HCT116 (cell line): Measurements from ENCODE around the gene PLA2G2F. TPM values are rescaled to one million over a fixed set of nuclear protein-coding genes. Genes with fewer than 3 reads are reported as not detected.

Source experiments
- ATAC-seq: fragments of 200-7000 bp; cut with Tn5 transposase; 2 replicates; pipeline ENCODE4 v1.9.1; 2020; ENCODE audit warnings: mild to moderate bottlenecking, moderate library complexity
- BruUV-seq: library from RNA; stranded (reverse); fragments of 400-500 nt; replicated peaks from 2 replicates; lab custom pipeline; 2021; lab: Mats Ljungman, UMichigan
- CTCF ChIA-PET: fragments of 300-600 bp; sonication (Branson Sonifier 250); formaldehyde crosslinking; loops from one replicate; lab custom pipeline; 2021; ENCODE audit warnings: antibody characterized with exemption; lab: Charles Lee
- POLR2A ChIA-PET: fragments of 300-600, 350-600 bp; sonication (Branson Sonifier 250); formaldehyde crosslinking; loops from one replicate; lab custom pipeline; 2021; ENCODE audit warnings: antibody characterized with exemption; lab: Charles Lee
- RAD21 ChIA-PET, 2 experiments: fragments of 300-600 bp; sonication (Branson Sonifier 250); formaldehyde crosslinking; loops; one replicate each; lab custom pipeline; 2023; ENCODE audit warnings: low total read pairs in 2 of 2; ENCODE audit not compliant: uncharacterized antibody in 2 of 2, unreplicated experiment in 2 of 2, low non-redundant PET in 1 of 2; lab: Charles Lee
- DNase-seq: peaks from one replicate; pipeline ENCODE4 v3.0.0-alpha.2; 2010; ENCODE audit warnings: low read depth, low spot score
- H2AFZ ChIP-seq: fragments of 200-600 bp; shearing (Covaris generic), sonication (generic); 2 replicates; pipeline ENCODE4 v1.6.1; 2017; ENCODE audit warnings: low read depth, mixed run types, mixed read lengths, antibody characterized with exemption, low read length; ENCODE audit not compliant: poor library complexity, severe bottlenecking
- H3K27ac ChIP-seq: 2 replicates; pipeline ENCODE4 v1.5.1; 2012; ENCODE audit warnings: low read depth, low read length
- H3K27me3 ChIP-seq: fragments of 200-600 bp; sonication (generic); 2 replicates; pipeline ENCODE4 v1.6.1; 2016; ENCODE audit warnings: mixed run types, low read length, mixed read lengths; ENCODE audit not compliant: insufficient read depth
- H3K36me3 ChIP-seq, 2 experiments: fragments of 200-500 bp in 1 of 2; fragments of 200-600 bp in 1 of 2; sonication (Bioruptor generic) in 1 of 2; sonication (generic) in 1 of 2; 2 replicates each; pipeline versions ENCODE4 v1.5.1 to v1.6.1; 2014 to 2016; ENCODE audit warnings: low read length in 2 of 2, inconsistent platforms in 1 of 2, mixed read lengths in 1 of 2, mixed run types in 1 of 2; ENCODE audit not compliant: insufficient read depth in 2 of 2, control insufficient read depth in 1 of 2
- H3K4me1 ChIP-seq, 2 experiments: fragments of 200-600 bp in 1 of 2; sonication (generic) in 1 of 2; 2 replicates each; pipeline versions ENCODE4 v1.5.1 to v1.6.1; 2012 to 2017; ENCODE audit warnings: low read length in 2 of 2, inconsistent platforms in 1 of 2, mild to moderate bottlenecking in 1 of 2, mixed read lengths in 1 of 2, mixed run types in 1 of 2, moderate library complexity in 1 of 2; ENCODE audit not compliant: insufficient read depth in 2 of 2, control insufficient read depth in 1 of 2
- H3K4me2 ChIP-seq: fragments of 200-600 bp; sonication (generic); 2 replicates; pipeline ENCODE4 v1.6.1; 2017; ENCODE audit warnings: mixed run types, low read length, mixed read lengths
- H3K4me3 ChIP-seq, 2 experiments: fragments of 200-600 bp in 1 of 2; sonication (generic) in 1 of 2; replicated peaks in 1 of 2; 2 replicates each; pipeline ENCODE4 v1.5.1; 2011 to 2016; ENCODE audit warnings: low read length in 2 of 2, control low read depth in 1 of 2, low read depth in 1 of 2, mild to moderate bottlenecking in 1 of 2, mixed read lengths in 1 of 2, mixed run types in 1 of 2
- H3K79me2 ChIP-seq: fragments of 200-600 bp; sonication (generic); 2 replicates; pipeline ENCODE4 v1.6.1; 2017; ENCODE audit warnings: mild to moderate bottlenecking, mixed run types, low read length, moderate library complexity, mixed read lengths; ENCODE audit not compliant: insufficient read depth
- H3K9ac ChIP-seq: fragments of 200-600 bp; sonication (generic); 2 replicates; pipeline ENCODE4 v1.6.1; 2016; ENCODE audit warnings: low read length, mixed read lengths
- H3K9me2 ChIP-seq: fragments of 200-600 bp; sonication (generic), shearing (Covaris generic); 2 replicates; pipeline ENCODE4 v1.6.1; 2017; ENCODE audit warnings: mixed run types, mild to moderate bottlenecking, moderate library complexity; ENCODE audit not compliant: insufficient read depth
- H3K9me3 ChIP-seq, 2 experiments: fragments of 200-500 bp in 1 of 2; fragments of 200-600 bp in 1 of 2; sonication (Bioruptor generic) in 1 of 2; sonication (generic) in 1 of 2; 2 replicates each; pipeline ENCODE4 v1.6.1; 2014 to 2017; ENCODE audit warnings: low read length in 2 of 2, mixed read lengths in 2 of 2, inconsistent platforms in 1 of 2, low read depth in 1 of 2, mild to moderate bottlenecking in 1 of 2, mixed run types in 1 of 2, moderate library complexity in 1 of 2; ENCODE audit not compliant: control insufficient read depth in 1 of 2, insufficient read depth in 1 of 2
- H4K20me1 ChIP-seq: fragments of 200-600 bp; sonication (generic), shearing (Covaris generic); 2 replicates; pipeline ENCODE4 v1.6.1; 2017; ENCODE audit warnings: mixed run types, mild to moderate bottlenecking, moderate library complexity; ENCODE audit not compliant: insufficient read depth
- CBX3 ChIP-seq: IDR thresholded peaks from 2 replicates; pipeline ENCODE4 v1.6.1; 2012; ENCODE audit warnings: low read depth
- CEBPB ChIP-seq: IDR thresholded peaks from 2 replicates; pipeline ENCODE4 v1.6.1; 2012; ENCODE audit warnings: low read depth
- EGR1 ChIP-seq: IDR thresholded peaks from 2 replicates; pipeline ENCODE4 v1.6.1; 2012; ENCODE audit warnings: low read depth
- ELF1 ChIP-seq: IDR thresholded peaks from 2 replicates; pipeline ENCODE4 v1.6.1; 2012; ENCODE audit warnings: low read depth, borderline replicate concordance
- EZH2 ChIP-seq: fragments of 200-600 bp; sonication (generic); IDR thresholded peaks from 2 replicates; pipeline ENCODE4 v1.6.1; 2017; ENCODE audit warnings: antibody characterized with exemption, mixed run types
- EZH2phosphoT487 ChIP-seq: fragments of 200-600 bp; IDR thresholded peaks from 2 replicates; pipeline ENCODE4 v1.6.1; 2018; ENCODE audit warnings: antibody characterized with exemption, borderline replicate concordance
- FOSL1 ChIP-seq: IDR thresholded peaks from 2 replicates; pipeline ENCODE4 v1.6.1; 2012; ENCODE audit warnings: low read depth
- JUND ChIP-seq: IDR thresholded peaks from 2 replicates; pipeline ENCODE4 v1.6.1; 2012
- POLR2A ChIP-seq: IDR thresholded peaks from 2 replicates; pipeline ENCODE4 v1.7.0; 2011; ENCODE audit warnings: borderline replicate concordance; ENCODE audit not compliant: insufficient read depth, insufficient read length; ENCODE audit errors: extremely low read depth
- POLR2AphosphoS5 ChIP-seq: IDR thresholded peaks from 2 replicates; pipeline ENCODE4 v1.6.1; 2011; ENCODE audit warnings: mild to moderate bottlenecking, low read depth, low read length, moderate library complexity
- RAD21 ChIP-seq: IDR thresholded peaks from 2 replicates; pipeline ENCODE4 v1.6.1; 2012; ENCODE audit warnings: low read depth, mild to moderate bottlenecking
- SP1 ChIP-seq: IDR thresholded peaks from 2 replicates; pipeline ENCODE4 v1.6.1; 2012; ENCODE audit warnings: low read depth
- SRF ChIP-seq: IDR thresholded peaks from 2 replicates; pipeline ENCODE4 v1.6.1; 2012; ENCODE audit warnings: low read depth
- TCF7L2 ChIP-seq: IDR thresholded peaks from 2 replicates; pipeline ENCODE4 v1.7.0; 2011; ENCODE audit warnings: borderline replicate concordance, inconsistent platforms; ENCODE audit not compliant: insufficient read depth, insufficient read length; ENCODE audit errors: extremely low read depth
- intact Hi-C: fragments of 100-400 bp; cut with micrococcal nuclease; formaldehyde crosslinking; loops from 2 replicates; pipeline ENCODE4 v1.10.0; 2022
- total RNA-seq: library from RNA; stranded (reverse); gene quantifications from one replicate; pipeline ENCODE4 v1.2.1, GENCODE V29; 2021; ENCODE audit not compliant: unreplicated experiment
- TF ChIP-seq, protein P1 (sequence below), 3 experiments: fragments of 200-600 bp in 1 of 3; sonication (generic) in 1 of 3; IDR thresholded peaks in 2 of 3; conservative IDR thresholded peaks in 1 of 3; 2 replicates each; pipeline ENCODE4 v1.5.1; 2012 to 2017; ENCODE audit warnings: low read depth in 2 of 3, low read length in 2 of 3, antibody characterized with exemption in 1 of 3, borderline replicate concordance in 1 of 3, control low read depth in 1 of 3, mild to moderate bottlenecking in 1 of 3, mixed read lengths in 1 of 3, mixed run types in 1 of 3, moderate library complexity in 1 of 3; ENCODE audit not compliant: insufficient read depth in 1 of 3
- TF ChIP-seq, protein P2 (sequence below): IDR thresholded peaks from 2 replicates; pipeline ENCODE4 v1.6.1; 2011; ENCODE audit warnings: mild to moderate bottlenecking, low read length, moderate library complexity; ENCODE audit not compliant: insufficient replicate concordance; ENCODE audit errors: extremely low read depth
- TF ChIP-seq, protein P3 (sequence below): IDR thresholded peaks from 2 replicates; pipeline ENCODE4 v1.6.1; 2012
- TF ChIP-seq, protein P4 (sequence below): IDR thresholded peaks from 2 replicates; pipeline ENCODE4 v1.6.1; 2012; ENCODE audit warnings: low read depth

PLA2G2F gene
- total RNA-seq, 1 experiment from 2014 or later, result 0.12 TPM

DNA sequence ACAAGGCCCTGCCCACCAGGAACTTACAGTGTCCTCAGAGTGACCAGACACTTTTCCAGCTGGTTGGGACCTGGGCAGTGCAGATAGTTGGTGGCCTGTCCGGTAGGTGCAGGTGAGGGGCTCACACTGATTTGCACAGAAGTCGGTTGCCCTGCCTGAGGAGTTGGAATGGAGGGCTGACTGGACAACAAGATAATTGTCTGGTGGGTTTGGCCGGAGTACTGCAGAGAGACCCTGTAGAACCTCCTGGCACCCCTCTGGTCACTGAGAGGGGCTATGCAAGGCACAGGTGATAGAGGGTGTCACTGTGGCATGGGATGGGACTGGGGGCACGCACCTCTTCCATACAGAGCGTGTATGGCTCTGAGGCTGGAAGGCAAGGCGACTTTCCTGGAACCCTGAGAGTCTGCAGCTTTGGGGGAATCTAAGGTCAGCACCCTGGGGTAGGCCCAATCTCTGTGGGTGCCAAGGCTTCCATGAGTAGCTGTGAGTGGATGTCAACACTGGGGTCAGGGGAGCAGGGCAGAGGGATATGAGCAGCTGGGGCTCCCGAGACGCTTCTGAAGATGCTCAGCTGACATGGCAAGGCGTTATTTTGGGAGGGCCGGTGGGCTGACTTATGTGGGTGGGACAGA lies 12.2 kb upstream of the PLA2G2F start:
- no peaks in the 10 kb centered on the region for H4K20me1 ChIP-seq
- no TSS peak for BruUV-seq
- no peak overlapping the region for H3K4me2 ChIP-seq
- H3K4me3 ChIP-seq, result no peak overlapping the region
- peaks cover 9 to 21% of the 10 kb centered on the region in 2 experiments for H3K4me1 ChIP-seq
- DNase-seq (no peak), ATAC-seq (no peak)
- no peak overlapping the region for H2AFZ ChIP-seq
- H3K9me3 ChIP-seq, result no peaks in the 10 kb centered on the region
- RAD21 ChIA-PET, result no interaction called here
- no peaks in the 10 kb centered on the region for H3K36me3 ChIP-seq
- intact Hi-C loops, result no loop called here
- H3K9me2 ChIP-seq, result no peaks in the 10 kb centered on the region
- no peaks in the 10 kb centered on the region for H3K79me2 ChIP-seq
- CTCF ChIA-PET, result no interaction called here
- no peak overlapping the region for H3K27ac ChIP-seq
- H3K9ac ChIP-seq, result no peak overlapping the region
- POLR2A ChIA-PET, result no interaction called here
- H3K27me3 ChIP-seq, result no peaks in the 10 kb centered on the region
- no peak for TF ChIP-seq EZH2phosphoT487
- TF ChIP-seq, protein P1, sequence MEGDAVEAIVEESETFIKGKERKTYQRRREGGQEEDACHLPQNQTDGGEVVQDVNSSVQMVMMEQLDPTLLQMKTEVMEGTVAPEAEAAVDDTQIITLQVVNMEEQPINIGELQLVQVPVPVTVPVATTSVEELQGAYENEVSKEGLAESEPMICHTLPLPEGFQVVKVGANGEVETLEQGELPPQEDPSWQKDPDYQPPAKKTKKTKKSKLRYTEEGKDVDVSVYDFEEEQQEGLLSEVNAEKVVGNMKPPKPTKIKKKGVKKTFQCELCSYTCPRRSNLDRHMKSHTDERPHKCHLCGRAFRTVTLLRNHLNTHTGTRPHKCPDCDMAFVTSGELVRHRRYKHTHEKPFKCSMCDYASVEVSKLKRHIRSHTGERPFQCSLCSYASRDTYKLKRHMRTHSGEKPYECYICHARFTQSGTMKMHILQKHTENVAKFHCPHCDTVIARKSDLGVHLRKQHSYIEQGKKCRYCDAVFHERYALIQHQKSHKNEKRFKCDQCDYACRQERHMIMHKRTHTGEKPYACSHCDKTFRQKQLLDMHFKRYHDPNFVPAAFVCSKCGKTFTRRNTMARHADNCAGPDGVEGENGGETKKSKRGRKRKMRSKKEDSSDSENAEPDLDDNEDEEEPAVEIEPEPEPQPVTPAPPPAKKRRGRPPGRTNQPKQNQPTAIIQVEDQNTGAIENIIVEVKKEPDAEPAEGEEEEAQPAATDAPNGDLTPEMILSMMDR (IDR thresholded peaks at IDR 0.05 in 2 of 3, conservative IDR thresholded peaks at IDR 0.05 in 1 of 3; ENCODE audit: borderline replicate concordance in 1 of 3, insufficient read depth in 1 of 3, low read depth in 2 of 3, low read length in 2 of 3), result no peak
- TF ChIP-seq ELF1, result no peak
- TF ChIP-seq TCF7L2, result no peak
- no peak for TF ChIP-seq EGR1
- TF ChIP-seq CEBPB, result no peak
- TF ChIP-seq, protein P2, sequence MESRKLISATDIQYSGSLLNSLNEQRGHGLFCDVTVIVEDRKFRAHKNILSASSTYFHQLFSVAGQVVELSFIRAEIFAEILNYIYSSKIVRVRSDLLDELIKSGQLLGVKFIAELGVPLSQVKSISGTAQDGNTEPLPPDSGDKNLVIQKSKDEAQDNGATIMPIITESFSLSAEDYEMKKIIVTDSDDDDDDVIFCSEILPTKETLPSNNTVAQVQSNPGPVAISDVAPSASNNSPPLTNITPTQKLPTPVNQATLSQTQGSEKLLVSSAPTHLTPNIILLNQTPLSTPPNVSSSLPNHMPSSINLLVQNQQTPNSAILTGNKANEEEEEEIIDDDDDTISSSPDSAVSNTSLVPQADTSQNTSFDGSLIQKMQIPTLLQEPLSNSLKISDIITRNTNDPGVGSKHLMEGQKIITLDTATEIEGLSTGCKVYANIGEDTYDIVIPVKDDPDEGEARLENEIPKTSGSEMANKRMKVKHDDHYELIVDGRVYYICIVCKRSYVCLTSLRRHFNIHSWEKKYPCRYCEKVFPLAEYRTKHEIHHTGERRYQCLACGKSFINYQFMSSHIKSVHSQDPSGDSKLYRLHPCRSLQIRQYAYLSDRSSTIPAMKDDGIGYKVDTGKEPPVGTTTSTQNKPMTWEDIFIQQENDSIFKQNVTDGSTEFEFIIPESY, result no peak
- TF ChIP-seq, protein P3, sequence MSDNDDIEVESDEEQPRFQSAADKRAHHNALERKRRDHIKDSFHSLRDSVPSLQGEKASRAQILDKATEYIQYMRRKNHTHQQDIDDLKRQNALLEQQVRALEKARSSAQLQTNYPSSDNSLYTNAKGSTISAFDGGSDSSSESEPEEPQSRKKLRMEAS, result no peak
- no peak for TF ChIP-seq RAD21
- no peak for TF ChIP-seq SRF
- no peak for TF ChIP-seq POLR2AphosphoS5
- TF ChIP-seq, protein P4, sequence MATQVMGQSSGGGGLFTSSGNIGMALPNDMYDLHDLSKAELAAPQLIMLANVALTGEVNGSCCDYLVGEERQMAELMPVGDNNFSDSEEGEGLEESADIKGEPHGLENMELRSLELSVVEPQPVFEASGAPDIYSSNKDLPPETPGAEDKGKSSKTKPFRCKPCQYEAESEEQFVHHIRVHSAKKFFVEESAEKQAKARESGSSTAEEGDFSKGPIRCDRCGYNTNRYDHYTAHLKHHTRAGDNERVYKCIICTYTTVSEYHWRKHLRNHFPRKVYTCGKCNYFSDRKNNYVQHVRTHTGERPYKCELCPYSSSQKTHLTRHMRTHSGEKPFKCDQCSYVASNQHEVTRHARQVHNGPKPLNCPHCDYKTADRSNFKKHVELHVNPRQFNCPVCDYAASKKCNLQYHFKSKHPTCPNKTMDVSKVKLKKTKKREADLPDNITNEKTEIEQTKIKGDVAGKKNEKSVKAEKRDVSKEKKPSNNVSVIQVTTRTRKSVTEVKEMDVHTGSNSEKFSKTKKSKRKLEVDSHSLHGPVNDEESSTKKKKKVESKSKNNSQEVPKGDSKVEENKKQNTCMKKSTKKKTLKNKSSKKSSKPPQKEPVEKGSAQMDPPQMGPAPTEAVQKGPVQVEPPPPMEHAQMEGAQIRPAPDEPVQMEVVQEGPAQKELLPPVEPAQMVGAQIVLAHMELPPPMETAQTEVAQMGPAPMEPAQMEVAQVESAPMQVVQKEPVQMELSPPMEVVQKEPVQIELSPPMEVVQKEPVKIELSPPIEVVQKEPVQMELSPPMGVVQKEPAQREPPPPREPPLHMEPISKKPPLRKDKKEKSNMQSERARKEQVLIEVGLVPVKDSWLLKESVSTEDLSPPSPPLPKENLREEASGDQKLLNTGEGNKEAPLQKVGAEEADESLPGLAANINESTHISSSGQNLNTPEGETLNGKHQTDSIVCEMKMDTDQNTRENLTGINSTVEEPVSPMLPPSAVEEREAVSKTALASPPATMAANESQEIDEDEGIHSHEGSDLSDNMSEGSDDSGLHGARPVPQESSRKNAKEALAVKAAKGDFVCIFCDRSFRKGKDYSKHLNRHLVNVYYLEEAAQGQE, result no peak
- TF ChIP-seq CBX3, result no peak
- TF ChIP-seq EZH2, result no peak
- TF ChIP-seq JUND, result no peak
- no peak for TF ChIP-seq SP1
- no peak for TF ChIP-seq POLR2A
- no peak for TF ChIP-seq FOSL1
